GM12872 (cell line): ENCODE measurements around the gene TRAK1.

Experiments used
- TF ChIP-seq, protein P1 (sequence below): IDR thresholded peaks from 3 replicates; pipeline ENCODE4 v1.5.1; 2011; ENCODE audit warnings: low read depth, mild to moderate bottlenecking, low read length, moderate library complexity; ENCODE audit not compliant: insufficient read depth

The TRAK1 gene

GRCh38 chr3:42263354-42264346, 172.5 kb downstream of the TRAK1 start:
- TF ChIP-seq, protein P1, sequence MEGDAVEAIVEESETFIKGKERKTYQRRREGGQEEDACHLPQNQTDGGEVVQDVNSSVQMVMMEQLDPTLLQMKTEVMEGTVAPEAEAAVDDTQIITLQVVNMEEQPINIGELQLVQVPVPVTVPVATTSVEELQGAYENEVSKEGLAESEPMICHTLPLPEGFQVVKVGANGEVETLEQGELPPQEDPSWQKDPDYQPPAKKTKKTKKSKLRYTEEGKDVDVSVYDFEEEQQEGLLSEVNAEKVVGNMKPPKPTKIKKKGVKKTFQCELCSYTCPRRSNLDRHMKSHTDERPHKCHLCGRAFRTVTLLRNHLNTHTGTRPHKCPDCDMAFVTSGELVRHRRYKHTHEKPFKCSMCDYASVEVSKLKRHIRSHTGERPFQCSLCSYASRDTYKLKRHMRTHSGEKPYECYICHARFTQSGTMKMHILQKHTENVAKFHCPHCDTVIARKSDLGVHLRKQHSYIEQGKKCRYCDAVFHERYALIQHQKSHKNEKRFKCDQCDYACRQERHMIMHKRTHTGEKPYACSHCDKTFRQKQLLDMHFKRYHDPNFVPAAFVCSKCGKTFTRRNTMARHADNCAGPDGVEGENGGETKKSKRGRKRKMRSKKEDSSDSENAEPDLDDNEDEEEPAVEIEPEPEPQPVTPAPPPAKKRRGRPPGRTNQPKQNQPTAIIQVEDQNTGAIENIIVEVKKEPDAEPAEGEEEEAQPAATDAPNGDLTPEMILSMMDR: no peak

- TF ChIP-seq, protein P1: no peak
These were observed 173.4 kb downstream of the TRAK1 start for GRCh38 chr3:42264399-42265058.

- TF ChIP-seq, protein P1: no peak
These were observed 174.2 kb downstream of the TRAK1 start for GRCh38 chr3:42265059-42265991.

- TF ChIP-seq, protein P1: no peak
These were observed 174.9 kb downstream of the TRAK1 start, which contains the start of gene CCK for GRCh38 chr3:42266085-42266484. TSS of gene CCK (minus strand) at chr3:42266185. CDS start at chr3:42263630, 2,555 bp downstream.

GRCh38 chr3:42267878-42268277, 176.7 kb downstream of the TRAK1 start:
- TF ChIP-seq, protein P1: no peak

DNA sequence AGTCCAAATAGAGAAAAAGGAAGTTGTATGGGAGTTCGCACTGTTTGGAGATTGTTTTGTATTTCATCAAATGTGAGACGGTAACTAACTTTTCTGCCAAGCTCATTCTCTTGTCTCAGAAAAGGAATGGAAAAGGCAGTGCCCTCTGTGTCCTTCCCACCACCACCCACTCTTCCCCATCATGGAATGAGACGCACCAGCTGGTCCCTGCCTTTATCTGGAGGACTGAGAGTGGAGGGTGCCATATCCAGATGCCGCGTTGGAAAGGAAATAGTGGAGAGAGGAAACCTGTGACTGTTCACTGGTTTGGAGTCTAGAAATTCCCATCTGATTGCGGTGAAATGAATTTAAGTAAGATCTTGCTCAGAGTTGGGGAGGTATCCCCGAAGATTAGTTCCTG, 178.5 kb downstream of the TRAK1 start:
- TF ChIP-seq, protein P1: no peak

DNA sequence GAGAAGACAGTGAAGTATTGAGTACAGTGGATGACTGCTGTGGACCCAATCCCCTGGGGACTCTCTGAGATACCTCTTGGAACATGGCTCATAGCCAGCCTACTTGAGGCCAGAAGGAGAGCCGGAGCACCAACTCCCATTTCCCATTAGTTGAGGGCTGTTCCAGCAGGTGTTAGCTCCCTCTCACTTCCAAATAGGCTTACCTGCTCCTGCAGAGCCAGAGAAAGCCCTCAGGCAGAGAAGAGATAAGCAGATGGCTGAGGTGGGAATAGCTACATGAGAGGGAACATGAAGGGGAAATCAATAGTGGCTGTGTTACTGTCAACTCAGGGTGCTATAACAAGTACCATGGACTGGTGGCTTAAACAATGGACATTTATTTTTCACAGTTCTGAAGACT, 179.4 kb downstream of the TRAK1 start:
- TF ChIP-seq, protein P1: no peak
